KMS-11 (cell line): ENCODE measurements around the gene SLC6A4.

Source experiments
- H2AFZ ChIP-seq: fragments of 200-600 bp; sonication (generic); 2 replicates; pipeline ENCODE4 v1.6.1; 2016; ENCODE audit warnings: antibody characterized with exemption, mixed run types, low read depth
- H3K27ac ChIP-seq: fragments of 200-600 bp; sonication (generic); 2 replicates; pipeline ENCODE4 v1.6.1; 2016; ENCODE audit warnings: mild to moderate bottlenecking, mixed run types
- H3K27me3 ChIP-seq: fragments of 200-600 bp; sonication (generic); 2 replicates; pipeline ENCODE4 v1.6.1; 2017; ENCODE audit warnings: mild to moderate bottlenecking, low read depth, mixed run types, moderate library complexity; ENCODE audit not compliant: insufficient read depth
- H3K36me3 ChIP-seq: fragments of 200-600 bp; sonication (generic); 2 replicates; pipeline ENCODE4 v1.6.1; 2017; ENCODE audit warnings: mild to moderate bottlenecking, mixed run types; ENCODE audit not compliant: insufficient read depth
- H3K4me1 ChIP-seq: fragments of 200-600 bp; sonication (generic); 2 replicates; pipeline ENCODE4 v1.6.1; 2016; ENCODE audit warnings: mild to moderate bottlenecking, low read depth, mixed run types; ENCODE audit not compliant: poor library complexity, severe bottlenecking
- H3K4me2 ChIP-seq: fragments of 200-600 bp; sonication (generic); 2 replicates; pipeline ENCODE4 v1.7.0; 2016; ENCODE audit warnings: mild to moderate bottlenecking, mixed run types
- H3K4me3 ChIP-seq: fragments of 200-600 bp; sonication (generic); IDR thresholded peaks from 2 replicates; pipeline ENCODE4 v1.6.1; 2017; ENCODE audit warnings: low read depth, low read length, mixed read lengths; ENCODE audit not compliant: insufficient read depth
- H3K79me2 ChIP-seq: fragments of 200-600 bp; sonication (generic); 2 replicates; pipeline ENCODE4 v1.6.1; 2016; ENCODE audit warnings: low read depth, mixed run types; ENCODE audit not compliant: insufficient read depth
- H3K9ac ChIP-seq: fragments of 200-600 bp; sonication (generic); 2 replicates; pipeline ENCODE4 v1.6.1; 2016; ENCODE audit warnings: mild to moderate bottlenecking, mixed run types
- H4K20me1 ChIP-seq: fragments of 200-600 bp; sonication (generic); 2 replicates; pipeline ENCODE4 v1.6.1; 2016; ENCODE audit warnings: mild to moderate bottlenecking, mixed run types; ENCODE audit not compliant: insufficient read depth
- TF ChIP-seq, protein P1 (sequence below): fragments of 200-600 bp; sonication (generic); conservative IDR thresholded peaks from 2 replicates; pipeline ENCODE4 v1.6.1; 2017; ENCODE audit warnings: low read depth, mild to moderate bottlenecking, antibody characterized with exemption, low read length, moderate library complexity, mixed read lengths

The SLC6A4 gene

DNA sequence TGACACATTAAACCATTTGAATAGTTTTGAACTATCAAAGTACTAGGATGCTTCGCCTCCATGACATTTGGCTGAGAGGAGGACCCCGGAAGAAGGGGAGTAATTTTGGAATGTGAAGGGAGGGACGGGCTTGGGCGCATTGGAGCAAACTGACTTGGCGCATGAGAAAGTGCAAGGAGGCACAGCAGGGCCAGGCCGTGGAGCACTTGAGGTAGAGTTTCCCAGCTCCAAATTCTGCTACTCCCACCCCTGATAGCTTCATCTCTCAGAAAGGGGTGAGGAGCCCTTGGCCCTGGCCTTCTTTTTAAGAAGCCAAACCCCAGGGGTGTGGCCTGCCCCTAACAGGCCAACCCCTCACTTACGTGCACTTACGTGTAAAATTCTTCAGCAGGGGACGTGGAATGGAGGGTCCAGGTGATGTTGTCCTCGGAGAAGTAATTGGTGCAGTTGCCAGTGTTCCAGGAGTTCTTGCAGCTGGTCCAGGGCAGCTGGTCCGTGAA is 17.7 kb downstream of the SLC6A4 start:
- Histone ChIP-seq H3K4me2 (no peak overlapping the region), H3K4me1 (no peaks in the 10 kb centered on the region), H3K79me2 (no peaks in the 10 kb centered on the region), H3K27me3 (no peaks in the 10 kb centered on the region), H3K36me3 (no peaks in the 10 kb centered on the region), H4K20me1 (no peaks in the 10 kb centered on the region), H3K9ac (no peak overlapping the region), H2AFZ (no peak overlapping the region), H3K27ac (no peak overlapping the region), H3K4me3 (no peak overlapping the region)
- TF ChIP-seq, protein P1, sequence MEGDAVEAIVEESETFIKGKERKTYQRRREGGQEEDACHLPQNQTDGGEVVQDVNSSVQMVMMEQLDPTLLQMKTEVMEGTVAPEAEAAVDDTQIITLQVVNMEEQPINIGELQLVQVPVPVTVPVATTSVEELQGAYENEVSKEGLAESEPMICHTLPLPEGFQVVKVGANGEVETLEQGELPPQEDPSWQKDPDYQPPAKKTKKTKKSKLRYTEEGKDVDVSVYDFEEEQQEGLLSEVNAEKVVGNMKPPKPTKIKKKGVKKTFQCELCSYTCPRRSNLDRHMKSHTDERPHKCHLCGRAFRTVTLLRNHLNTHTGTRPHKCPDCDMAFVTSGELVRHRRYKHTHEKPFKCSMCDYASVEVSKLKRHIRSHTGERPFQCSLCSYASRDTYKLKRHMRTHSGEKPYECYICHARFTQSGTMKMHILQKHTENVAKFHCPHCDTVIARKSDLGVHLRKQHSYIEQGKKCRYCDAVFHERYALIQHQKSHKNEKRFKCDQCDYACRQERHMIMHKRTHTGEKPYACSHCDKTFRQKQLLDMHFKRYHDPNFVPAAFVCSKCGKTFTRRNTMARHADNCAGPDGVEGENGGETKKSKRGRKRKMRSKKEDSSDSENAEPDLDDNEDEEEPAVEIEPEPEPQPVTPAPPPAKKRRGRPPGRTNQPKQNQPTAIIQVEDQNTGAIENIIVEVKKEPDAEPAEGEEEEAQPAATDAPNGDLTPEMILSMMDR: no peak

DNA sequence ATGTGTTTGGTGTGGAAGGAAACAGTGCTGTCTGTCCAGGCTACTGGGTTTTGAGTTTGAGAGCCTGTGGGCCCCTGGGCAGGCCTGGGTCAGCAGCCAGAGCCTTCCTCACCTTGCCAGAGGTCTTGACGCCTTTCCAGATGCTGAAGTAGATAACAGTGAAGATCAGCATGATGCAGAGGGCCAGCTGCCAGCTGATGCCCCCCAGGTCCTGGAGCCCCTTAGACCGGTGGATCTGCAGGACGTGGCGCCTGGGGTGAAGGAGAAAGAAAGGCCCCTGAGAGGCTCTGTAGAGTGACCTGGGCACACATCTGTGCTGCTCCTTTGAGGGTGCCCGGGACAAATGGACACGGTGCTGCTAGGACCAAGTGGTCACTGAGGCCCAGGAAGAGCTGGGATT is 18.4 kb downstream of the SLC6A4 start:
- Histone ChIP-seq H3K27me3 (no peaks in the 10 kb centered on the region), H3K4me3 (no peak overlapping the region), H3K9ac (no peak overlapping the region), H3K79me2 (no peaks in the 10 kb centered on the region), H2AFZ (no peak overlapping the region), H3K36me3 (no peaks in the 10 kb centered on the region), H3K27ac (no peak overlapping the region), H3K4me2 (no peak overlapping the region), H3K4me1 (no peaks in the 10 kb centered on the region), H4K20me1 (no peaks in the 10 kb centered on the region)
- TF ChIP-seq, protein P1: no peak

DNA sequence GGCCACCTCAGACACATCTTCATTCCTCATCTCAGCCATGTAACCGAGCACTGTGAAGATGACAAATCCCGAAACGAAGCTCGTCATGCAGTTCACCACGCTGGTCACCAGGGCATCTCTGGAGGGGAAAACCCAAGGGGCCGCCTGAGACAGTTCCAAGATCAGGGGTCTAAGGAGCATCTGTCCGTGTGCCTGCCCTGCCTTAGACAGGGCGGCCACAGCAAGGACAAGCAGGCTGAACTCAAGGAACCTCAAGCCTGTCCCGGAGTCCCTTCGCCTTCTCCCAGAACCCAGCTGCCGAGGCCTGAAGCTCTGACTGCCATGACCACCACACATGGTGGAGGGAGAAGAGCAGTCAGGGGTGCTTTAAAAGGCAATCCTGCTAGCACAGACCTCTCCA is 22.7 kb downstream of the SLC6A4 start:
- Histone ChIP-seq H3K4me2 (no peak overlapping the region), H3K27me3 (no peaks in the 10 kb centered on the region), H3K27ac (no peak overlapping the region), H3K4me3 (no peak overlapping the region), H3K79me2 (no peaks in the 10 kb centered on the region), H4K20me1 (no peaks in the 10 kb centered on the region), H3K36me3 (no peaks in the 10 kb centered on the region), H3K4me1 (peaks cover 5% of the 10 kb centered on the region), H2AFZ (no peak overlapping the region), H3K9ac (no peak overlapping the region)
- TF ChIP-seq, protein P1: no peak

DNA sequence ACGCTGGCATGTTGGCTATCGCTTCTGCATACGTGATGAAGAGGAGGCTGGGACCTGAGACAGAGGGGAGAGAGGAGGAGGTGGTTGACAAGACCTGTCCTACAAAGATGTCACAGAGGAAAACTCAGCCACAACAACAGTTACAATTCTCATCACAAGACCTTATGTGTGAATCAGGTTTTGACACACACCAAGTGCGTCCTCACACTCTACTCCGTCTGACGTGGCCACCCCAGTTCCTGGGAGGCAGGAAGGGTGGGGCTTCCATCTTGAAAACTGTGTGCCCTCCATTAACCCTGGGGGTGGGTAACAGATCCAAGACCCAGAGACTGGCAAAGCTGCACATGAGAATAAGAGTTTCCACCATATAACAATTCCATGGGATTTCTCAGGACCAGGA is 24.1 kb downstream of the SLC6A4 start:
- Histone ChIP-seq H3K79me2 (no peaks in the 10 kb centered on the region), H3K4me1 (peaks cover 5% of the 10 kb centered on the region), H3K4me2 (no peak overlapping the region), H2AFZ (no peak overlapping the region), H3K4me3 (no peak overlapping the region), H3K27me3 (no peaks in the 10 kb centered on the region), H3K27ac (no peak overlapping the region), H4K20me1 (no peaks in the 10 kb centered on the region), H3K9ac (no peak overlapping the region), H3K36me3 (no peaks in the 10 kb centered on the region)
- TF ChIP-seq, protein P1: no peak
